Measurements from ENCODE around the gene TMC4.
"Not testable (repeated sequence)": the region's sequence is repeated elsewhere in the genome, so short reads cannot be mapped to it uniquely, and the experiment has no call there.

The TMC4 gene

GRCh38 chr19:54172471-54173358, at the start of gene TMC4:
TSS of gene TMC4 (minus strand) at chr19:54173160. CDS start at chr19:54173117, 43 bp downstream.
- no peak for DNase-seq (ENCODE audit: low read depth)

GRCh38 chr19:54221947-54222346, 49.0 kb upstream of the TMC4 start:
- not testable (repeated sequence) for DNase-seq (ENCODE audit: low read depth)

- DNase-seq (ENCODE audit: low read depth) = not testable (repeated sequence)
Observed at GRCh38 chr19:54219702-54220101, 46.7 kb upstream of the TMC4 start.

- DNase-seq (ENCODE audit: low read depth) = no peak
Observed at GRCh38 chr19:54218960-54219661, 46.2 kb upstream of the TMC4 start.

GRCh38 chr19:54218259-54218658, 45.3 kb upstream of the TMC4 start:
- DNase-seq (ENCODE audit: low read depth) = no peak

GRCh38 chr19:54217517-54218247, 44.7 kb upstream of the TMC4 start:
- DNase-seq (ENCODE audit: low read depth) = not testable (repeated sequence)

- no peak for DNase-seq (ENCODE audit: low read depth)
Observed at GRCh38 chr19:54216869-54217268, 43.9 kb upstream of the TMC4 start.

GRCh38 chr19:54214734-54215133, 41.8 kb upstream of the TMC4 start:
- not testable (repeated sequence) for DNase-seq (ENCODE audit: low read depth)

GRCh38 chr19:54214217-54214616, 41.3 kb upstream of the TMC4 start:
- not testable (repeated sequence) for DNase-seq (ENCODE audit: low read depth)

- DNase-seq (ENCODE audit: low read depth) = no peak
Observed at GRCh38 chr19:54211235-54211634, 38.3 kb upstream of the TMC4 start.

GRCh38 chr19:54209811-54210494, 37.0 kb upstream of the TMC4 start:
- DNase-seq (ENCODE audit: low read depth) = no peak

- DNase-seq (ENCODE audit: low read depth) = no peak
Observed at GRCh38 chr19:54209058-54209810, 36.3 kb upstream of the TMC4 start.

- DNase-seq (ENCODE audit: low read depth) = no peak
Observed at GRCh38 chr19:54208784-54209057, 35.8 kb upstream of the TMC4 start.

GRCh38 chr19:54207983-54208783, 35.2 kb upstream of the TMC4 start:
- DNase-seq (ENCODE audit: low read depth) = no peak

- no peak for DNase-seq (ENCODE audit: low read depth)
Observed at GRCh38 chr19:54207676-54207982, 34.7 kb upstream of the TMC4 start.

GRCh38 chr19:54207193-54207592, 34.2 kb upstream of the TMC4 start:
- DNase-seq (ENCODE audit: low read depth) = not testable (repeated sequence)

GRCh38 chr19:54206831-54207177, 33.8 kb upstream of the TMC4 start:
- no peak for DNase-seq (ENCODE audit: low read depth)

- DNase-seq (ENCODE audit: low read depth) = no peak
Observed at GRCh38 chr19:54206030-54206830, 33.3 kb upstream of the TMC4 start.

GRCh38 chr19:54204767-54205468, 32.0 kb upstream of the TMC4 start:
- no peak for DNase-seq (ENCODE audit: low read depth)

Data from activated T-helper 1 cell treated with Interleukin-2 at 50 U/mL for 16 hours (primary cell).